Liver (tissue), 9 donors: Measurements from ENCODE around the gene TBX2. TPM values are rescaled to one million over a fixed set of nuclear protein-coding genes. Genes with fewer than 3 reads are reported as not detected.

Experiments used
- DNase-seq: peaks from one replicate; pipeline ENCODE4 v3.0.0-alpha.2; 2017; ENCODE audit warnings: low spot score
- H3K27ac ChIP-seq, 2 donors: one replicate each; pipeline ENCODE4 v1.7.0; 2013; ENCODE audit warnings: inconsistent platforms in 2 of 2, low read length in 2 of 2, control low read depth in 1 of 2, low read depth in 1 of 2, mild to moderate bottlenecking in 1 of 2
- H3K27me3 ChIP-seq, 4 donors: one replicate each; pipeline versions ENCODE4 v1.6.1 to v1.7.0; 2013; ENCODE audit warnings: low read length in 3 of 4, inconsistent platforms in 1 of 4, mild to moderate bottlenecking in 1 of 4, moderate library complexity in 1 of 4; ENCODE audit not compliant: control insufficient read depth in 4 of 4, insufficient read depth in 4 of 4
- H3K36me3 ChIP-seq, 4 donors: one replicate each; pipeline versions ENCODE4 v1.6.1 to v1.7.0; 2013; ENCODE audit warnings: low read length in 3 of 4, mild to moderate bottlenecking in 3 of 4, low read depth in 1 of 4, moderate library complexity in 1 of 4; ENCODE audit not compliant: control insufficient read depth in 4 of 4, insufficient read depth in 3 of 4
- H3K4me1 ChIP-seq, 4 donors: one replicate each; pipeline versions ENCODE4 v1.6.1 to v1.7.0; 2013; ENCODE audit warnings: low read length in 3 of 4, mild to moderate bottlenecking in 3 of 4, moderate library complexity in 1 of 4; ENCODE audit not compliant: control insufficient read depth in 4 of 4, insufficient read depth in 4 of 4
- H3K4me3 ChIP-seq, 3 donors: one replicate each; pipeline versions ENCODE4 v1.6.1 to v1.7.0; 2013; ENCODE audit warnings: low read length in 3 of 3, control low read depth in 1 of 3, low read depth in 1 of 3, mild to moderate bottlenecking in 1 of 3
- H3K9ac ChIP-seq, 2 donors: one replicate each; pipeline ENCODE4 v1.7.0; 2013; ENCODE audit warnings: low read length in 2 of 2, mild to moderate bottlenecking in 2 of 2, moderate library complexity in 2 of 2, control low read depth in 1 of 2, low read depth in 1 of 2
- H3K9me3 ChIP-seq, 4 donors: one replicate each; pipeline versions ENCODE4 v1.6.1 to v1.7.0; 2013; ENCODE audit warnings: low read length in 3 of 4; ENCODE audit not compliant: control insufficient read depth in 4 of 4
- EGR1 ChIP-seq, 2 donors: IDR thresholded peaks; 2 replicates each; pipeline ENCODE4 v1.6.1; 2016 to 2018; ENCODE audit warnings: antibody characterized with exemption in 2 of 2, low read depth in 2 of 2
- GABPA ChIP-seq, 2 donors: IDR thresholded peaks in 1 of 2; conservative IDR thresholded peaks in 1 of 2; 2 replicates each; pipeline ENCODE4 v1.6.1; 2016; ENCODE audit warnings: antibody characterized with exemption in 2 of 2, mild to moderate bottlenecking in 1 of 2, moderate library complexity in 1 of 2
- JUND ChIP-seq, 2 donors: IDR thresholded peaks; 2 replicates each; pipeline ENCODE4 v1.6.1; 2016; ENCODE audit warnings: antibody characterized with exemption in 2 of 2
- NR2F2 ChIP-seq: IDR thresholded peaks from 2 replicates; pipeline ENCODE4 v1.6.1; 2016; ENCODE audit warnings: antibody characterized with exemption
- RAD21 ChIP-seq, 2 donors: IDR thresholded peaks; 2 replicates each; pipeline ENCODE4 v1.6.1; 2016; ENCODE audit warnings: antibody characterized with exemption in 2 of 2, mild to moderate bottlenecking in 2 of 2
- WGBS: extraction: QIAGEN DNeasy Blood & Tissue Kit; methylation state at CpG from one replicate; pipeline ENCODE4 v1.1.7; 2013; 5-methylcytosine and 5-hydroxymethylcytosine counted together
- polyA plus RNA-seq, 2 donors: library from polyadenylated mRNA; stranded (reverse) in 1 of 2; unstranded in 1 of 2; fragments of 200-250 nt in 1 of 2; fragments of >200 nt in 1 of 2; fragmentation: Nextera tagmentation in 1 of 2; extraction: Ambion mirVana in 1 of 2; gene quantifications; one replicate each; pipeline versions ENCODE4 v1.2.1 to v1.2.3, GENCODE V29; 2013 to 2015
- total RNA-seq, 2 donors: library from RNA; depleted of rRNA; stranded (reverse); fragments of >200 nt; gene quantifications; one replicate each; pipeline ENCODE4 v1.2.3, GENCODE V29; 2014
- TF ChIP-seq, protein P1 (sequence below): IDR thresholded peaks from 2 replicates; pipeline ENCODE4 v1.6.1; 2016; ENCODE audit warnings: antibody characterized with exemption, mild to moderate bottlenecking
- donor health status: healthy.
- donor health status: healthy.
- donor health status: healthy.
- donor health status: healthy.
- donor health status: healthy.

TBX2 gene
- total and polyA plus RNA-seq, 4 donors, result 0.85 to 3.1 (median 2.5) TPM

- Histone ChIP-seq H3K27ac (no peak overlapping the region), H3K4me1 (peaks cover 2 to 12% (median 7%) of the 10 kb centered on the region in 4 donors), H3K27me3 (peaks cover 15 to 36% (median 18%) of the 10 kb centered on the region in 4 donors), H3K9me3 (peaks cover 0 to 7% (median 3%) of the 10 kb centered on the region in 4 donors), H3K4me3 (no peak overlapping the region), H3K9ac (no peak overlapping the region), H3K36me3 (no peaks in the 10 kb centered on the region)
- no peak for DNase-seq
- no peak for TF ChIP-seq JUND (IDR thresholded peaks at IDR 0.05)
- no peak for TF ChIP-seq NR2F2
- TF ChIP-seq EGR1 (IDR thresholded peaks at IDR 0.05; ENCODE audit: low read depth in 2 of 2), result no peak
- no peak for TF ChIP-seq GABPA (IDR thresholded peaks at IDR 0.05 in 1 of 2, conservative IDR thresholded peaks at IDR 0.05 in 1 of 2)
- TF ChIP-seq, protein P1, sequence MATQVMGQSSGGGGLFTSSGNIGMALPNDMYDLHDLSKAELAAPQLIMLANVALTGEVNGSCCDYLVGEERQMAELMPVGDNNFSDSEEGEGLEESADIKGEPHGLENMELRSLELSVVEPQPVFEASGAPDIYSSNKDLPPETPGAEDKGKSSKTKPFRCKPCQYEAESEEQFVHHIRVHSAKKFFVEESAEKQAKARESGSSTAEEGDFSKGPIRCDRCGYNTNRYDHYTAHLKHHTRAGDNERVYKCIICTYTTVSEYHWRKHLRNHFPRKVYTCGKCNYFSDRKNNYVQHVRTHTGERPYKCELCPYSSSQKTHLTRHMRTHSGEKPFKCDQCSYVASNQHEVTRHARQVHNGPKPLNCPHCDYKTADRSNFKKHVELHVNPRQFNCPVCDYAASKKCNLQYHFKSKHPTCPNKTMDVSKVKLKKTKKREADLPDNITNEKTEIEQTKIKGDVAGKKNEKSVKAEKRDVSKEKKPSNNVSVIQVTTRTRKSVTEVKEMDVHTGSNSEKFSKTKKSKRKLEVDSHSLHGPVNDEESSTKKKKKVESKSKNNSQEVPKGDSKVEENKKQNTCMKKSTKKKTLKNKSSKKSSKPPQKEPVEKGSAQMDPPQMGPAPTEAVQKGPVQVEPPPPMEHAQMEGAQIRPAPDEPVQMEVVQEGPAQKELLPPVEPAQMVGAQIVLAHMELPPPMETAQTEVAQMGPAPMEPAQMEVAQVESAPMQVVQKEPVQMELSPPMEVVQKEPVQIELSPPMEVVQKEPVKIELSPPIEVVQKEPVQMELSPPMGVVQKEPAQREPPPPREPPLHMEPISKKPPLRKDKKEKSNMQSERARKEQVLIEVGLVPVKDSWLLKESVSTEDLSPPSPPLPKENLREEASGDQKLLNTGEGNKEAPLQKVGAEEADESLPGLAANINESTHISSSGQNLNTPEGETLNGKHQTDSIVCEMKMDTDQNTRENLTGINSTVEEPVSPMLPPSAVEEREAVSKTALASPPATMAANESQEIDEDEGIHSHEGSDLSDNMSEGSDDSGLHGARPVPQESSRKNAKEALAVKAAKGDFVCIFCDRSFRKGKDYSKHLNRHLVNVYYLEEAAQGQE, result no peak
- TF ChIP-seq RAD21 (IDR thresholded peaks at IDR 0.05), result no peak
- 33% methylated on average over 5 of the region's 5 CpGs for WGBS
Measured at GRCh38 chr17:61458421-61459141, 58.9 kb downstream of the TBX2 start.

Other genes with a start within 250 kb of the TBX2 start
- gene TBX4, start 52.6 kb downstream of the TBX2 start, total RNA-seq, result not detected
- gene TBX4, start 52.6 kb downstream of the TBX2 start, polyA plus RNA-seq, result not detected
- not detected for gene NACA2, start 191.4 kb downstream of the TBX2 start, total RNA-seq
- gene NACA2, start 191.4 kb downstream of the TBX2 start, polyA plus RNA-seq, result under 1 TPM; 0.08 to 0.32 TPM